HG02763 (cell line): ENCODE data around the gene PHLDA2.

ENCODE experiments used
- ATAC-seq: cut with Tn5 transposase; IDR thresholded peaks from one replicate; pipeline ENCODE4 v1.9.1; 2021; ENCODE audit warnings: mild to moderate bottlenecking, moderate library complexity; ENCODE audit not compliant: unreplicated experiment

PHLDA2 gene

DNA sequence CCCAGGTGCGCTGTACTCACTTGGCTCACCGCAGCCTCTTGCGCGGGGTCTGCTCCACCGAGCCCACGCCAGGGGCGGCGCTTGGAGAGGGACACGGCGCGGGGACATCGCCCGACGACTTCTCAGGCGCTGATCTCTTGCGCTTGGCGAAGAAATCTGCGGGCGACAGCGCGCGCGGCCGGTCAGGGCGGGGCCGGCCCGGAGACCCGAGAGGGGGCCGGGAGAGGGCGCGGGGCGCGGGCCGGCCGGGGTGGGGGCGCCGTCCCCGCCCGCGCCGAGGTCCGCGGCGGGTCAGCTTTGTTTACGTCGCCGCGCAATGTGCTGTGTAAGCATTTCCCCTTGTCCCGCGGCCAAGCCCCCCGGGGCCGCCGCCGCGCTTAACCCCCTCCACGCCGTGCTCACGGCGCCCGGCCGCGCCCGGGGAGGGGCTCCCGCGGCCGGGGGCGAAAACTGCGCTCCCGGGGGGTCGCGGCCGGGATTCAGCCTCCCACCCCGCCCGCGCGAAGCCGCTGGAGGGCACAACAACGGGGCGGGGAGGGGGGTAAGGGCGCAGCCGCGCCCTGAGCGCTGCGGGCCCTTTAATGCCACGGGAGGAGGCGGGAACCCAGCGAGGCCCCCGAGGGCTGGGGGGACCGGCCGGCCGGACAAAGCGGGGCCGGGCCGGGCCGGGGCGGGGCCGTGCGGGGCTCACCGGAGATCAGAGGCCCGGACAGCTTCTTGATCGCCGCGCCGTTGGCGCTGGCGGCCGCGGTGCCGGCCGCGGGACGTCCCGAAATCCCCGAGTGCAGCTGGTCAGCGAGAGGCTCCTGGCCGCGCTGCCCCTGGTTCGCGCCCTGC lies 45.0 kb downstream of the PHLDA2 start:
- ATAC-seq = no peak

DNA sequence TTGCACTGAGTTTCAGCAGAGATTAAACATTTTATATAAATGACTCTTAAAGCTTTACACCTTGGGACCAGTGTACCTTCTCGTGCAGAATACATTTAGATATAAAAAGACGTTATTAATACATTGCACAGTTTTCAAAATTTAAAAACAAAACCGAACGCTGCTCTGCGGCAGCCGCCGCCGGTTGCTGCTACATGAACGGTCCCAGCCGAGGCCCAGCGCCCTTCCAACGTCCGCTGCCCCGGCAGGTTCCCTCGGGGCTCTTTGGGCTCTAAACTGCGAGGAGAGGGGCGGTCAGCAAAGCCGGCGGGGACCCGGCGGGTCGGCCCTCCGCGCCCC lies 45.6 kb downstream of the PHLDA2 start:
- no peak for ATAC-seq

DNA sequence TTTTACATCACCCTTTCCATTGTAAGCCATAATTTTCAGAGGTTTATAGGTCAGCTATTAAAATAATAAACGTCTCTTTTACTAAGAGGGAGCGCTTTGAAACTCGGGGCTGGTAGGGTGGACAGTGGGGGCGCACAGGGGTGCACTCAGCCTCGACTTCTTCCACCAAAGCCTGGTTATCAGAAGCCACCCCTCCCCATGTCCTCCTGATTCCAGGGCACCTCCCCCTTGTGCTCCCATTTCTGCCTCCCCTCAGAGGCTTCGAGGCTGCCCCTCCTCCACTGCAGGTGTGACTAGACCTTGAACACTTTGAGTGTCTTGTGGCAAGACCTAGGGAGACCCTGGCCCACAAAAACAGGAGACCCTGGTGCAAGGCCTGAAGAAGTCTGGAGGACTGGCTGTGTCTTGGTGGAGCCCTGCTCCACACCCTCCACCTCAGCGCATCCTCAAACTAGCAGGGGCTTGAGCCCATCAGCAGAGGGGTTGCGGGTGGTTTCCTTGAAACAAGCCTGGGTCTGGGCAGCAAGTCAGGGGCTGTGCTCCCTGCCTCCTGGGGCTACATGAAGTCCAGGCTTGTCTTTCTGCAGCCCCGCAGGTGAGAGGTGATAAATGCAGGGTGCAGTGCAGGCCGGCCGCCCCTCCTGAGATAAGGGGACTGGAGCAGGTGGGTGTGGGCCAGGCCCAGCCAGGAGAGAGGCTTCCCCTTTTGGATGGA lies 46.7 kb downstream of the PHLDA2 start:
- no peak for ATAC-seq

DNA sequence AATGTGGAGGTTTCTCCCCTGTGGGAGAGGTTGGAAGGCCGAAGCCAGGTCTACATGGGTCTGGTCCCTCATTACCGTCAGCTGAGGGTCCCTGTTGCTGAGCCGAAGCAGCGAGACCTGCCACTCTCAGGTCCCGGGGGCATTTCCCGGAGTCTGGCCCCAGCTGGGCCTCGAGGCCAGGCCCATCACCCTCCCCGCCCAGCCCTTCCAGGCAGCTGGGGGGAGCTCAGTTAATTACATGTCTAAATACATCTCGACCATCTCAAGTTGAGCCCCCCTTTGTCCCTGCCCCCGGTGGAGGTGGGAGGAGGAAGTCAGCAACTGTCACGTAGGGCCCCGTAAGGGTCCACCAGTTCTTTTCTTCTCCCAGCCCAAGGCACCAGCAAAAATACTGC lies 47.2 kb downstream of the PHLDA2 start:
- ATAC-seq = no peak

- ATAC-seq = no peak
Measured at GRCh38 chr11:2881076-2881980, 47.9 kb downstream of the PHLDA2 start.

GRCh38 chr11:2880646-2881045 lies 48.6 kb downstream of the PHLDA2 start:
- no peak for ATAC-seq

- no peak for ATAC-seq
Measured at GRCh38 chr11:2878782-2879181, 50.4 kb downstream of the PHLDA2 start.
